PC-9 (cell line): ENCODE measurements around the gene GRAP2.

ENCODE experiments used
- EZH2 ChIP-seq: fragments of 200-600 bp; sonication (generic); IDR thresholded peaks from 2 replicates; pipeline ENCODE4 v1.8.0; 2017; ENCODE audit warnings: antibody characterized with exemption, low read depth
- TF ChIP-seq, protein P1 (sequence below): fragments of 200-600 bp; sonication (generic); conservative IDR thresholded peaks from 2 replicates; pipeline ENCODE4 v1.6.1; 2017; ENCODE audit warnings: mixed run types, antibody characterized with exemption, mild to moderate bottlenecking, moderate library complexity

DNA sequence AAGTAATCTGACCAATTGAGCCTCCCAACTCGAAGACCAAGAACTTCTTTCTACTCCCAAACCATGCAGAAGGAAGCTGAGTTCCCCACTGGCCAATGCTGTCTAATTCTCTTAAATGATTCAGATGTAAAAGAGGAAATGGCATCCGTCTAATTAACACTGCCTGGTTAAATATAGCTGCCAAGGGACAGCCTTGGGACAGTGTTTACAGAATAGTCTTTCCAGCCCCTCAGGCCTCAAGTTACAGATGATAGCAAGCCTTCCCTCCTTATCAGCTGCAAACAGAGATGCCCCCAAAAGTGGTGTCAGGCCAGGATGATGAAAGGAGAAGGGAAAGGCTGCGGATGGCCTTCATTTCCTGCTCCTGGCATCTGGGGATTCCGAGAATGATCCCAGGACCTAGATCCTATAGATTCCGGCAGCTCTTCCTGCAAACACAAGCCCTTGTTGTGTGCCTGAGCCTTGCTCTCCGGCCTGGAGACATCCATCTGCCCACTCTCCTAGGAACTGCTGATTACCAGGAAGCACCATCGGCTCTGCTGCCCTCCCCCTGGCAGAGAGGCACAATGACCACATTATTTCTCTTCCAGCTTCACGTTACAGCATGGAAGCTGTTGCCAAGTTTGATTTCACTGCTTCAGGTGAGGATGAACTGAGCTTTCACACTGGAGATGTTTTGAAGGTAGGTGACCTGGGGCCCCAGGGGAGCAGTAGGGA is 45.8 kb downstream of the GRAP2 start:
- TF ChIP-seq, protein P1, sequence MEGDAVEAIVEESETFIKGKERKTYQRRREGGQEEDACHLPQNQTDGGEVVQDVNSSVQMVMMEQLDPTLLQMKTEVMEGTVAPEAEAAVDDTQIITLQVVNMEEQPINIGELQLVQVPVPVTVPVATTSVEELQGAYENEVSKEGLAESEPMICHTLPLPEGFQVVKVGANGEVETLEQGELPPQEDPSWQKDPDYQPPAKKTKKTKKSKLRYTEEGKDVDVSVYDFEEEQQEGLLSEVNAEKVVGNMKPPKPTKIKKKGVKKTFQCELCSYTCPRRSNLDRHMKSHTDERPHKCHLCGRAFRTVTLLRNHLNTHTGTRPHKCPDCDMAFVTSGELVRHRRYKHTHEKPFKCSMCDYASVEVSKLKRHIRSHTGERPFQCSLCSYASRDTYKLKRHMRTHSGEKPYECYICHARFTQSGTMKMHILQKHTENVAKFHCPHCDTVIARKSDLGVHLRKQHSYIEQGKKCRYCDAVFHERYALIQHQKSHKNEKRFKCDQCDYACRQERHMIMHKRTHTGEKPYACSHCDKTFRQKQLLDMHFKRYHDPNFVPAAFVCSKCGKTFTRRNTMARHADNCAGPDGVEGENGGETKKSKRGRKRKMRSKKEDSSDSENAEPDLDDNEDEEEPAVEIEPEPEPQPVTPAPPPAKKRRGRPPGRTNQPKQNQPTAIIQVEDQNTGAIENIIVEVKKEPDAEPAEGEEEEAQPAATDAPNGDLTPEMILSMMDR, result no peak
- no peak for TF ChIP-seq EZH2
